Effector CD8-positive, alpha-beta T cell (primary cell): ENCODE results near the gene IL6ST.
"Not testable (repeated sequence)": the region's sequence is repeated elsewhere in the genome, so short reads cannot be mapped to it uniquely, and the experiment has no call there.

Experiments used
- DNase-seq: peaks from one replicate; lab custom pipeline; 2025; lab: John Stamatoyannopoulos, UW
- total RNA-seq, 4 experiments: gene quantifications; one replicate each; lab custom pipeline; 2026; lab: John Stamatoyannopoulos, UW

Gene IL6ST
- total RNA-seq = 61.2 to 187 (median 73.9) reads per million in 4 experiments

DNA sequence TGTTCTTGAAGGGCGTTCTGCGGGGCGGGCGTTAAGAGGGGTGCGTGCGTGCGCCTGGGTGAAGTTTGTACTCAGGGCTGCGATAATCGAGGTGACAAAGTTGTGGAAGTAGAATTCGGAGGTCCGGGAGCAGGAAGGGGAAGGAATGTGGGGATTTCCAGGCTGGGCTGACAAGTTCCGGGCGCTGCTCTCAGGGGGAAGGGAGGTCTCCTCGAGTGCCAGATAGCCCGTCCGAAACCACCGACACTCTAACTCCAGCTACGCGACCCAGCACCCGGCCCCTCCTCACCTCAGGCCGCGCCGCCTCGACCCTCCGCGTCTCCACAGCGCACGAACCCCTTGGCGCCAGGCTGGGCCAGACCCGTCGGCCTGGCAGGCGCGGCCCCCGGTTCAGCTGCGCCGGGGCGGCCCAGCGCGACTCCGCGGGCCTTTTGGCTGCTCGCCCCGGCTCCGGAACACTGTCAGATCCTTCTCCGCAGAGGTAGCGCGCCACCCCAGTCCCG is at the start of gene IL6ST:
Gene IL6ST (minus strand): TSS at position 469 of the 503 bp plus-strand sequence. CDS start 18,685 bp downstream, outside the sequence.
- peak; percentile 41 for DNase-seq

- no peak for DNase-seq
Measured at GRCh38 chr5:56039985-56040384, 45.2 kb upstream of the IL6ST start.

DNA sequence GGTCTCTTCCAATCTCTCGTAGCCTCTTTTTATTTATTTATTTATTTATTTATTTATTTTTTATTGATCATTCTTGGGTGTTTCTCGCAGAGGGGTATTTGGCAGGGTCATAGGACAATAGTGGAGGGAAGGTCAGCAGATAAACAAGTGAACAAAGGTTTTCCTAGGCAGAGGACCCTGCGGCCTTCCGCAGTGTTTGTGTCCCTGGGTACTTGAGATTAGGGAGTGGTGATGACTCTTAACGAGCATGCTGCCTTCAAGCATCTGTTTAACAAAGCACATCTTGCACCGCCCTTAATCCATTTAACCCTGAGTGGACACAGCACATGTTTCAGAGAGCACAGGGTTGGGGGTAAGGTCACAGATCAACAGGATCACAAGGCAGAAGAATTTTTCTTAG is 43.4 kb upstream of the IL6ST start:
- DNase-seq = not testable (repeated sequence)

DNA sequence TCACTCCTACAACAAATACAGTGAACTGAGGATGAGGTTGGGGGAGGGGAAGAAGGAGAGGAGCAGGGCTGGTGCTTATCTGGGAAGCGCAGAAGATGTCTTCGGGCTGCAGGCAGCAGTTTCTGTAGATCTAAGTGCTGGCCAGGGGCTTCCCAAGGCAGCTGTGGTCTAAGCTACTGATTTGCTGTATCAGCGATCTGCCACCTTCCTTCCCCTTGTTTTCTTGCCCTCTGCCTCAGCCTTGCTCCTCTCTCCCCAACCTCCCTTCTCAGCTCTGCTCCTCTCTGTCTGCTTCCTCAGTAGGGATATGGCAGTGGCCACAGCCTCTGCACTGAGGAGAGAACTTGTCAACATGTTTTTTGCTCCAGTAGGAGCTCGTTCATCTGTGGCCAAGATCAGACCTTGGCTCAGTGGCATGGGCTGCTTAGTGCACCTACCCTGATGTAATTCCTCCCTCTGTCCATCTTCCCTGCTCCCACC is 42.8 kb upstream of the IL6ST start:
- DNase-seq = no peak

DNA sequence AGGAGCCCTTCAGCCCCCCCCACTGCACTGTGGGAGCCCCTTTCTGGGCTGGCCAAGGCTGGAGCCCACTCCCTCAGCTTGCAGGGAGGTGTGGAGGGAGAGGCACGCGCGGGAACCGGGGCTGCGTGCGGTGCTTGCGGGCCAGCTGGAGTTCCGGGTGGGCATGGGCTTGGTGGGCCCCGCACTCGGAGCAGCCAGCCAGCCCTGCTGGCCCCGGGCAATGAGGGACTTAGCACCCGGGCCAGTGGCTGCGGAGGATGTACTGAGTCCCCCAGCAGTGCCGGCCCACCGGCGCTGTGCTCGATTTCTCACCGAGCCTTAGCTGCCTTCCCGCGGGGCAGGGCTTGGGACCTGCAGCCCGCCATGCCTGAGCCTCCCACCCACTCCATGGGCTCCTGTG is 40.6 kb upstream of the IL6ST start:
- not testable (repeated sequence) for DNase-seq

DNA sequence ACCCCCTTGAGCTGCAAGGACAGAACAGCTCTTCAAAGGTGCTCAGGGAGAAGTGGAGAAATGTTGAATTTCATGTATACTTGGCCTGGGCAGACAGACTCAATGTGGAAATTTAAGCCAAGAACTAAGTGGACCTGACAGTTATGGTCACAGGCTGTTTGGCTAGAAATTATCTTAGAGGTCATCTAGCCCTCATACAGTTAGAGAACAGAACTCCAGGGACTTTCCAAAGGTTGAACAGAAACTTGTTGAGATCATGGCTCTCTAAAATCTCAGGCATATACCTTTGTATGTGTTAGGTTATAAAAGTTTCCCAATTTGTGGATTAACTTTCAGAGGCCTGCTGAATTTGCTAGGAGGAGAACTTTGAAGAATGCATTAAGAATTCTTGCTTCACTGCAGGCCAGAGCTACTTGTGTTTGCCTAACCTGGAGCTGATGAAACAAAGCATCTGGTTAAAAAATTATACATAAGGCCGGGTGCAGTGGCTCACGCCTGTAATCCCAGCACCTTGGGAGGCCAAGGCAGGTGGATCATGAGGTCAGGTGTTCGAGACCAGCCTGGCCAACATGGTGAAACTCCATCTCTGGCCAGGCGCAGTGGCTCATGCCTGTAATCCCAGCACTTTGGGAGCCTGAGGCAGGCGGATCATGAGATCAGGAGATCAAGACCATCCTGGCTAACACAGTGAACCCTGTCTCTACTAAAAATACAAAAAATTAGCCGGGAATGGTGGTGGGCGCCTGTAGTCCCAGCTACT is 35.3 kb upstream of the IL6ST start:
- not testable (repeated sequence) for DNase-seq

GRCh38 chr5:56029457-56029856 is 34.7 kb upstream of the IL6ST start:
- no peak for DNase-seq

DNA sequence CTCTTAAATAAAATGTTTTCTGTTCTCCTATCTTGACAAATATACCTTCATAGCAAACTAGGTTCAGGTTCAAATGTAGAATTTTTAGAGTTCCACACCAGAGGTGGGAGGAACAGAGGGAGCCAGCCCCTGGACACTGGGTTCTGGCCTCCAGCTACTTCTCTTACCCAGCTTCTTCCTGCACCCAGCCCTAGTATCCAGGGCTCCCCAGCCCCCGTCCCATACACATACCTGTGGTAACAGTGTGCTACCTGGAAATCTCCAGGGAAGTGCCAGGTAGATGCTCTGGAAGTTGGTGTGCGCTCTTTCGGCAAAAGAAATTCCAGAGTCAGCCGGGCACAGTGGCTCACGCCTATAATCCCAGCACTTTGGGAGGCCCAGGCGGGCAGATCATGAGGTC is 33.9 kb upstream of the IL6ST start:
- DNase-seq = no peak

GRCh38 chr5:56026863-56027300 is 32.1 kb upstream of the IL6ST start:
- DNase-seq = no peak

- DNase-seq = no peak
Measured at GRCh38 chr5:56025151-56025885, 30.6 kb upstream of the IL6ST start.

DNA sequence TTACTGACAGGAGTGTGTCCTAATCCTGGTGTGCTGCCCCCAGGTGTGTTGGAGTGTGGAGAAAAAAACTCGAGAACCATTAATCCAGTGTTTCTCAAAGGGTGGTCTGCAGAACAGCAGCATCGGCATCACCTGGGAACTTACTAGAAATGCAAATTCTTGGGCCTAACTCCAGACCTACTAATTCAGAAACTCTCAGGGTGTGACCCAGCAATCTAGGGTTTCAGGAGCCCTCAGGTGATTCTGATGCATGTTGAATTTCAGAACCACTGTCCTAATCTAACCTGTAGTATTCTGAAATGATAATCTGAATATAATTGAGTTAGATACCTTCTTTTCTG is 30.0 kb upstream of the IL6ST start:
- DNase-seq = no peak

DNA sequence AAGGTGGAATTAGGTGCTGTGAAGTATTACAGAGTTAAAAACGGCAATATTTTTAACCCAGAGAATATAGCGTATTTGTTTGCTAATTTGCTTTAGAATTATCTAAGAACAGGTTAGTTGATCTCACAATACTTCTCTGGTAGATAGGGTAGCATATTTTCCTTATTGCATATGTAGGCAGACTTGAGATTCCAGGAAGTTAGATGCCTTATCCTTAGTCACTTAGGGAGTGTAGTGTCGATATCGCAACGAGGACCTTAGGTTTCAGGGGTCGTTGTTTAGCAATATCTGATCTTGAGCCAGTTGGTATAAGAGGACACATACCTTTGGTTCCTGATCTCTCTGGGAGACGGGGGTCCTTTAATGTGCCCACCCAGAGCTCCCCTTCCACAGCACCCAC is 28.5 kb upstream of the IL6ST start:
- DNase-seq = no peak

DNA sequence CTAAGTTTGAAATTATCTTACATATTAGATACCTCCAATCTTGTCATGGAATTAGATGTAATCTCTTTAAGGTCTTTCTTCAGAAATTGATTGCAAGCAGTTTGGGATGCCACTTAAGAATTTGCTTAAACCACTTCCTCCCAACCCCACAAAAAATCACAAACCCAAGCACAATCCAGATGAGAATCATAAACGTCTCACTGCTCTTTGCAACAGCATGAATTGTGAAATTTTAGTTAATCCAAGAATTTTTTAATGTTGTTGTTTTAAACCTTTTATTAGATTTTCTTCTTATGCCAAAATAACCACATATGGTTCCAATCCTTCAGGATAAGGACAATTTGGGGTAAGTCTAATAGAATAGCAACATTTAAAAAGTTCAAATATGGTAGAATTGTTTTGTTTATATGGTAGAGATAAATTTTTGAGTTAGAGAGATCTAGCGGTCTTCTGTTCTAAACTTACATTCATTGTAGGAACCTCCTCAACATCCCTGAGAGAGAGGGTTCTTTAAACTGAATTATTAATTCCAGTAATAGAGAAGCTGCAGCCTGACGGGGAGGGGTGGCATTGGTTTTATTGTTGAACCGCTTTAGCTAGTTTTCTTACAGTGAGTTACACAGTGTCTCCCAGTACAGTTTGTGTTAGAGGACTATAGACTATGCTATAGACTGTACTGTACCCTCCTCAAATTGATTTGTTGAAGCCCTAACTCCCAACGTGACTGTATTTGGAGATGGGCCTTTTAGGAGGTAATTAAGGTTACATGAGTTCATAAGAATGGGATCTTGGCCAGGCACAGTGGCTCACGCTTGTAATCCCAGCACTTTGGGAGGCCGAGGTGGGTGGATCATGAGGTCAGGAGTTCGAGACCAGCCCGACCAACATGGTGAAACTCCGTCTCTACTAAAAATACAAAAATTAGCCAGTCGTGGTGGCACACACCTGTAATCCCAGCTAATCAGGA is 24.8 kb upstream of the IL6ST start:
- no peak for DNase-seq

GRCh38 chr5:56018832-56019231 is 24.1 kb upstream of the IL6ST start:
- no peak for DNase-seq

DNA sequence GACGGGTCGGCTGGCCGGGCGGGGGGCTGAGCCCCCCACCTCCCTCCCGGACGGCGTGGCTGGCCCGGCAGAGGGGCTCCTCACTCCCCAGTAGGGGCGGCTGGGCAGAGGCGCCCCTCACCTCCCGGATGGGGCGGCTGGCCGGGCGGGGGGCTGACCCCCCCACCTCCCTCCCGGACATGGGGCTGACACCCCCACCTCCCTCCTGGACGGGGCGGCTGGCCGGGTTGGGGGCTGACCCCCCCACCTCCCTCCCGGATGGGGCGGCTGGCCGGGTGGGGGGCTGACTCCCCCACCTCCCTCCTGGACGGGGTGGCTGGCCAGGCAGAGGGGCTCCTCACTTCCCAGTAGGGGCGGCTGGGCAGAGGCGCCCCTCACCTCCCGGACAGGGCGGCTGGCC is 19.9 kb upstream of the IL6ST start:
- not testable (repeated sequence) for DNase-seq

DNA sequence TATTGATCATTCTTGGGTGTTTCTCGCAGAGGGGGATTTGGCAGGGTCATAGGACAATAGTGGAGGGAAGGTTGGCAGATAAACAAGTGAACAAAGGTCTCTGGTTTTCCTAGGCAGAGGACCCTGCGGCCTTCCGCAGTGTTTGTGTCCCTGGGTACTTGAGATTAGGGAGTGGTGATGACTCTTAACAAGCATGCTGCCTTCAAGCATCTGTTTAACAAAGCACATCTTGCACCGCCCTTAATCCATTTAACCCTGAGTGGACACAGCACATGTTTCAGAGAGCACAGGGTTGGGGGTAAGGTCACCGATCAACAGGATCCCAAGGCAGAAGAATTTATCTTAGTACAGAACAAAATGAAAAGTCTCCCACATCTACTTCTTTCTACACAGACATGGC is 19.2 kb upstream of the IL6ST start:
- DNase-seq = not testable (repeated sequence)

DNA sequence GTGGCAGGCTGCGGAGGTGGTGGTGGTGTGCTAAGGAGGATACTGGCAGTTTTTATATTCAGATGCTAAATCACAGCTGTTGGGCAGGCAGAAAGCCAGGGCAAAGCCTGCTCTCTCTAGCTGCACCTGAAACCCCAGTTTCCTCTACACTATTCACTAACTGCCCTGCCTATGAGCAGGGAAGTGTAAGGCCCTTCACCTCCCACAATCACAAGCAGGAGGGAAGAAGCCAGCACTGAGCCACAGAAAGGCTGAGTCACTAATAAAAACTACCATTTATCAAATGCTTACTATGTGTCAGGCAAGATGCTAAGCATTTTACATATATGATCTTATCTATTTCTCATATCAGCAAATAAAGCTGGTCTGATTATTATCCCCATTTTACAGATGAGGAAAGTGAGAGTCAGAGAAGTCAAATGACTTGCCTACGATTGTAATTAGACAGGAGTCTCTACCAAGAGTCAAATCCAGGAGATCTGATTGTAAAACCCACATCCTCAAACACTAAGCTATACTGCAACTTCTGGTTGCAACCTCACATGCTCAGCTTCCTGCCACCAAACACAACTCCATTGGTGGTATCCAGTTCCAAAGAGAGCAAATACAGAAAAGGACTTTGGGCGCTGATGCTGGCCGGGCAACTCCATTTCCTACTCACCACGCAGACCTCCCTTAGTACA is 17.7 kb upstream of the IL6ST start:
- DNase-seq = no peak

- DNase-seq = no peak
Measured at GRCh38 chr5:56011835-56012234, 17.1 kb upstream of the IL6ST start.

- DNase-seq = no peak
Measured at GRCh38 chr5:56010431-56010830, 15.7 kb upstream of the IL6ST start.

- DNase-seq = no peak
Measured at GRCh38 chr5:56006600-56006999, 11.8 kb upstream of the IL6ST start.

DNA sequence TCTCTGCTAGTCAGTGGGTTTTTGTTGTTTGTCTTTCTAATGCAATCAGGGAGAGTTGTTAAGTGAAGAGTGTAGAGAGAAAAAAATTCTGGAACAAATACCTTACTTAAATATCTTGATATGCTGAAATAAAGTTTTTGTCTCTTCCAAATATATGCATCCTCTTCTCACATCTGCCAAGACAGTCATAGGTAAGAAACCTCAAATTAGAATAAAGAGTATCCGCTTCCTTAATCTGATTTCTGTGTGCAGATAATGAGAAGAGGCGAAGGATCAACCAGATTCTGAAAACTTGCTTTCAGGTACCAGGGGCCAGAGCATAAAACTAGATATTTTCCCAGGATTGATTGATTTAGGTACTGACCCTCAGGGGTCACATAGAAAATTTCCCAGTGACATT is 11.3 kb upstream of the IL6ST start:
- no peak for DNase-seq
